GM21515 (cell line): ENCODE data around the gene ADAMTSL3.

Experiments used
- ATAC-seq: cut with Tn5 transposase; IDR thresholded peaks from one replicate; pipeline ENCODE4 v1.9.1; 2021; ENCODE audit not compliant: unreplicated experiment

Gene ADAMTSL3

DNA sequence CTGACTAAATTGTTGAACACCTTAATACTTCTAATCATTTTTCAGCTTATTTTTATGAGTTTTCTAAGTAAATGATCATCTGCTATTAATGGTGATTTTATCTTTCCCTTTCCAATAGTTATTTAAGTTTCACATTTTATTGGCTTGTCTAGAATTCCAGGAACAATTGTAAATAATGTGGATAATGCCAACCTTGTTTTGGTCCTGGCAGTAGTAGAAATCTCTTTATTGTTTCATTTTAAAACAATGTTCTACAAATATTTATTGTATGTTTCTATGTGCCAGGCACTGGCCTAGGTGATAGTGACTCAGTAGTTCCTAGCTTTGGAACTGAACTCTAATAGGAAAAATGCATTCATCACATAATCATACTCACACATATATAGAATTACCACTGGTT is 264.1 kb downstream of the ADAMTSL3 start:
- no peak for ATAC-seq

DNA sequence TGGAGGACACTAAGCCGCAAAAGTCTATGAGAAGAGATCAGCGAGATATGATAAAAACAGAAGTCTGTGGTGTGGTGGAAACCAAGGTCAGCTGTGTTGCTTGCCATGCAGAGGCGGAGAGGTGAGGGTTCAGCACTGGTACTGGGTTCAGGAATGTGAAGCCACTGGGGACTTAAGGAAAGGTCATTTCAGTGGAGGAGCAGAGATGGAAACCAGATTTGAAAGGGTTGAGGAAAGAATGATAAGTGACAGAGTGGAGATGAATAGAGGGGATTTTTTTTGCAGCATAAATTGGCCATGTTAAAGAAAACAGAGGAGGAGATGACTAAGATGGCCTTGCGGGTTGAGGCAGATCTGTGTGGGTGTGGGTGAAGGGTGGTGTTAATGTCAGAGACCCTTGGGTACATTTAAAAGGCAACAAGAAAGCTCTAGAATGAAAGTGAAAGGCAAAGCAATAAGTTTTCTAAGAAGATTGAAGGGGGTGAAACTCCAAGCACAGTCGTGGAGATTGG is 265.5 kb downstream of the ADAMTSL3 start:
- ATAC-seq, result peak; percentile 59

DNA sequence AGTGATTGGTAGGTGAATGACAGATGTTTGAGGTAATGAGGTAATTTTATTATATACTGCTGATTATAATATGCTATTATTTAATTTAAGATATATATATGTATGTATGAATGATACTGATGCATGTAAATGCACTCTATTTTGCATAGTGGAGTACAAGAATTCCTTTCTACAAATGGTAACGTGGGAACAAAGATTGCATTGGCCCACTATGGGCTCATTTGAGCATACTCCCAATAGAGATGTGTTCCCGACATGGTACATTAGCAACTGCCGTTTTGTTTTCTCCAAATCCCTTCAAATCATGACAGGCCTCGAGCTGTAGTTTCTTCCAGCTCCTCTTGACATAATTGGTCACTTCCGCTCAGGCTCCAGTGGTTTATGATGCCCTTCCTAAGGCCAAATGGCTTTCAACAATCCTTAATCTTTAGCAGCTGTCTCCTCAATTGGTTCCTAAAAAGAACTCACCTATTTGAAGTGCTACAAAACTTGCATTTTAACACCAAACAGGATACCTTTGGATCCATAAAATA is 266.1 kb downstream of the ADAMTSL3 start:
- ATAC-seq, result no peak

- no peak for ATAC-seq
Observed at GRCh38 chr15:83922649-83923294, 268.8 kb downstream of the ADAMTSL3 start.

- no peak for ATAC-seq
Observed at GRCh38 chr15:83926116-83926515, 272.2 kb downstream of the ADAMTSL3 start.

DNA sequence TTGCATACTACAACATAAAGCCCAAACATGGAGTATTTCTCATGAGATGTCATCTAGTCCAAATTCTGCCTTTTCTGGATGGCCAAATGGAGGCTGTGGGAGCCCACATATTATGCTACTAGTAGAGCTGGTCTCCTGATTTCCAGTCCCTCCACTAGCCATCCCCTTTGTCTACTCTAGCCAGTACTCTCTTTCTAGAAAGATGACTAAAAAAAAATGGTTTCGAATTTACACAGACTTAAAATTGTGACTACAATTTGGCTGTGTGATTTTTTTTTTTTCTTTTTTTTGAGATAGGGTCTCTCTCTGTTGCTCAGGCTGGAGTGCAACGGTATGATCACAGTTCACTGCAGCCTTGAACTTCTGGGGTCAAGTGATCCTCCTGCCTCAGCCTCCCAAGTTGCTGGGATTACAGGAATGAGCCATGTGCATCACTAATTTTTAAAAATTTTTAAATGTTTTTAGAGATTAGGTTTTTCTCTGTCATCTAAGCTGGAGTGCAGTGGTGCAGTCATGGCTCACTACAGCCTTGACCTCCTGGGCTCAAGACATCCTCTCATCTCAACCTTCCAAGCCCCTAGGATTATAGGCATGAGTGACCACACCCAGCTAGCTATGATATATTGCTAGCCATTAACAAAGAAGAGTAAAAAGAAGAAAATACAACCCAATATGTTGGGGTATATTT is 273.9 kb downstream of the ADAMTSL3 start:
- peak; percentile 42 for ATAC-seq

GRCh38 chr15:83928392-83928734 is 274.4 kb downstream of the ADAMTSL3 start:
- peak; percentile 87 for ATAC-seq

DNA sequence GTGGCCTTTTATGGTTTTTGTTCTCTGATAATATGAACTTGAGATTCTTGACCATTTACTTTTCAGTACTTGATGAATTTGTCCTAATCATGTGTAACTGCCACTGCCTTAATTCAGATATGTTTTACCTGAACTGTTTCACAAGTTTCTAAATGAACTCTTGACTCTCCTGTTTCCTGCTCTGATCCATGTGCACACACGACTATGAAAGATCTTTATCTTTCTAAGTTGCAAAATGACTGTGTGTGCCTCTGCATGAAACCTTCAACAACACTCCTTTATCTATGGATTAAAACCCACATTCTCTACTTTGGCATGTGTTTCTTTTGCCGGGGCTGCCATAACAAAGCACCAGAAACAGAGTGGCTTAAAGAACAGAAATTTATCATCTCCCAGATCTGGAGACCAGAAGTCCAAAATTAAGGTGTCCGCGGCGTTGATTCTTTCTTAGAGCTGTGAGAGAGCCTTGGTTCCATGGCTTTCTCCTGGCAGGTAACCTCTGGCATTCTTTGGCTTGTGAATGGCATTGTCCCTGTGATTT is 275.0 kb downstream of the ADAMTSL3 start:
- ATAC-seq, result peak; percentile 47

- ATAC-seq, result no peak
Observed at GRCh38 chr15:83929619-83930018, 275.7 kb downstream of the ADAMTSL3 start.

DNA sequence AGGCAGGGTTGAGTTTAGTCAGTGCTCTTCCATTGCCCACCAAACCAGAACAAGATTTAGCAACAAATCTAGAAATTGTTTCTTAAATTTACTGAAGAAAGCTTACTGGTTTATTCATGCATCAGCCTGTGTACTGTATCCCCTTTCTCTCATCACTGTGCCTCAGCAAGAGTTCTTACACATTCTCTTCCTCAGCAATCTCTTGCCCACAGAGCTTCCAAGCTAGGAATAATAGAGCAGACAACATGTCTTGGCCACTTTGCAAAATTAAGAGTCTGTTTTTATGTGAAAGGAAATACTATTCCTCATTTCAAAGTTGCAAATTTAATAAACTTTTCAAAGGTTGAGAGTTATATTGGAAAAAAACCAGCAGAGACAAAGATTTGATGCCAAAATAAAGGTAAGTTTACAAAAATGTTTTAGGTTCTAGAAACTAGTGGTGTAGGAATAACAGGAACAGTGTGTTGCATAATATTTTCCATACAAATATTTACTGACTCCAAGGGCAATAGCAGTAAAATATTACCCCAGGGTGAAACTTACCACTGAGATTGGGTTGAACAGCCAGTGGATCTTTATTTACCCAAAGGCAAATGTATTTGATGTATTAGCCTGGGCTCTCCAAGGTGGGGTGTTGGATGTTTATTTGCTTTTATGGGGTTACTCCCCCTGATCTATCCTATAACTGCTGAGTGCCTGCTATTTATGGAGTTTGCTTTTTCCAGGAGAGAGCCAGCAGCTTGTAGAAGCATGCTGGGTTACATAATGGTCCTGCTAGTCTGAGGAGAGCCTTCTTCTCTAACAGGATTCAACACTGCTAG is 276.7 kb downstream of the ADAMTSL3 start:
- ATAC-seq, result no peak

- no peak for ATAC-seq
Observed at GRCh38 chr15:83935774-83936173, 281.9 kb downstream of the ADAMTSL3 start.

DNA sequence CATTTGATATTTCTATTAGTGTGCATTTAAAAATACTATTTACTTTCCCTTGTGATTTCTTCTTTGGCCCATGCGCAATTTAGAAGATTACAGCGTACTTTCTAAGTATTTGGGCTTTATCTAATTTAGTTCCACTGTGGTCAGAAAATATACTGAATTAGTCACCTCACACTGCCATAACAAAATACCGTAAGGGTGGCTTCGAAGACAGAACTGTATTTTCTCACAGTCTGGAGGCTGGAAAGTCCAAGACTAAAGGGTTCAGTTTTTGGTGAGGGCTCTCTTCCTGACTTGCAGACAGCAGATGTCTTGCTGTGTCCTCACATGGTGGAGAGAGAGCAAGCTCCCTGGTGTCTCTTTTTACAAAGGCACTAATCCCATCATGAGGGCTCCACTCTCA is 286.2 kb downstream of the ADAMTSL3 start:
- no peak for ATAC-seq

GRCh38 chr15:83943043-83943442 is 289.1 kb downstream of the ADAMTSL3 start:
- ATAC-seq, result no peak

DNA sequence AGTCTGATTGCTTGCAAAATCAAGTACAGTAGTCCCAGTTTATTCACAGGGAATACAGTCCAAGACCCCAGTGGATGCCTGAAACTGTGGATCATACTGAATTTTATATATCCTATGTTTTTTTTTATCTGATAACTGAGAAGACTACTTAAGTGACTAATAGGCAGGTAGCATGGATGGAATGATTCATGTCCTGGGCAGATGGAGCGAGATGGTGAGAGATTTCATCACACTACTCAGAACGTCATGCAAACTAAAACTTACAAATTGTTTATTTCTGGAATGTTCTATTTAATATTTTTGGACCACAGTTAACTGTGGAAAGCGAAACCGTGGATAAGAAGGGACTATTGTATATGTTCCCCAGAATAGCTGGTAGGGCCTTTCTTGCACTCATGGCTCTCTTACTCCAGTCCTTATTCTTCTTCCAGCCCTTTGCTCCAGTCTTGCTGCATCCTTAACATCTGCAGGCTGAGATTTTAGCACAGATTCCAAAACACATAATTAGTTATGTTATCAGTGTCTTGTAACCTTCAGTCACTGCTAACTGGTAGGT is 290.0 kb downstream of the ADAMTSL3 start:
- no peak for ATAC-seq

DNA sequence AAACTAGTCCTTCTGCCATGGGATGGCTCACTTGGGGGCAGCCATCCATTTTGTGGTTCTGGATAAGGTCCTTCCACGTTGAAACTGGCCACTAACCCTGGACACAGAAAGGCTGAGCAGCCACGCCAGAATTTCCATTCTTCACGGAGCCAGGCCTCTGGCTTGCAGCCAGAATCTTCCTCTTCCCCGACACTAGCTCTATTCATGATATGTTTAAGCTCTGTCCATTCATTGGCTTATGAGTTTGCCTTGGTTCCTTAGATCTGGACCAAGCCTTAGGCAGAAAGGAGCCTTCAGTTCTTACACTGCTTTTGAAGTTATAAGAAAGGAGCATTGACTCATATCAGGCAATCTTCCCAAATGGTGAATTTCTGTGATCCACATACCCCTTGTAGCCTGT is 293.2 kb downstream of the ADAMTSL3 start:
- no peak for ATAC-seq

DNA sequence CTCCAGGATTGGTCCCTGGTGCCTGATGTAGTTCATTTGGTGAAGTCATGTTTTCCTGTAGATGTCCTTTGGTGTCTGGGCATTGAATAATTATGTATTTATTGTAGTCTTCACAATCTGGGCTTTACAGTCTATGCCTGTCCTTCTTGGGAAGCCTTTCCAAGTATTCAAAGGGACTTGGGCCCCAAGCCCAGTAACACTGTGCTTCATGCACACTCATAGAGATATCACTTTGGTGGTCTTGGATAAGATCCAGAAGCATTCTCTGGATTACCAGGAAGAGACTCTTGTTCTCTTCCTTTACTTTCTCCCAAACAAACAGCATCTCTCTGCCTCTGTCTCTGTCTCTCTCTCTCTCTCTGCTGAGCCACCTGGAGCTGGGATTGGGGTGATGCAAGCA is 300.6 kb downstream of the ADAMTSL3 start:
- ATAC-seq, result no peak

DNA sequence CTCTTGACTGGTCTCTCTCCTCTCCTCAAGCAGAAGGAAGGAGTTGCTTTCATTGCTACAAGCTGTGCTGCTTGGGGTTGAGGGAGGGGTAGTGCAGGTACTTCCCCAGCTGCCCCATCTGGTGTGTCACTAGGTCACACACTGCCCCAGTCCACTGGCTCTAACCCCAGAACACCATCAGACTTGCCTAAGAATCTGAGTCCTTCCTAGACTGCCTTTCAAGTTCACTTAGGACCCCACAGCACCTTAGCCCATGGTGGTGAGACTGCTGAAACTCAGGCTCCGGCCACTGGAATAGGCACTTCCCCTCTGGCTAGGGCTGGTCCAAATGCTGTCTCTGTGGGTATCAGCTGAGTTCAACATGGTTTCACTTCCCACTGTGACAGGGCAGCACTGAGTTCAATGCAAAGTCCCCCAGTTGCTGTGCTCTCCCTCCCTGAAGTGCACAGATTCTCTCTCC is 301.9 kb downstream of the ADAMTSL3 start:
- ATAC-seq, result peak; percentile 98

- no peak for ATAC-seq
Observed at GRCh38 chr15:83956887-83957286, 303.0 kb downstream of the ADAMTSL3 start.

DNA sequence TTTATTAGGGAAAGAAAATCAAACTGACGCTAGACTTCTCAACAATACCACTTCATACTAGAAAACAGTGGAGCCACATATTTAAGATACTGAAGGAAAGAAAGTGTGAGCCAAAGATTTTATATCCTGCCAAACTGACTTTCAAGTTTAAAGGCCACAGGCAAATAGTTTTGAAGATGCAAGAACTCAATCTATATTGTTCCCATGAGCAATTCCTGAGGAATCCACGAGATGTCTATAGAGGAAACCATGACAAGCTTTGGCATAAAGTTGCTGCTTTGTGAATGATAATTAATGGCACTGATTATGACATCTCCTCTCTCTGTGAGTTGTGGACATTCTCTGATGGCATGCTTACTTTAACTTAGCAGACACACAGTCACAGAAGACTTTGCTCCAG is 305.6 kb downstream of the ADAMTSL3 start:
- no peak for ATAC-seq

GRCh38 chr15:83960192-83960829 is 306.4 kb downstream of the ADAMTSL3 start:
- ATAC-seq, result no peak
